K562 (cell line): Measurements from ENCODE around the gene FCGR2B. TPM values are rescaled to one million over a fixed set of nuclear protein-coding genes. Genes with fewer than 3 reads are reported as not detected.
"Not testable (repeated sequence)": the region's sequence is repeated elsewhere in the genome, so short reads cannot be mapped to it uniquely, and the experiment has no call there.

Source experiments
- BCOR ChIP-seq: fragments of 450-650 bp; IDR thresholded peaks from 2 replicates; pipeline ENCODE4 v1.6.1; 2016
- BRF1 ChIP-seq: IDR thresholded peaks from 3 replicates; pipeline ENCODE4 v1.6.1; 2011; ENCODE audit warnings: borderline replicate concordance, mild to moderate bottlenecking; ENCODE audit not compliant: insufficient read length; ENCODE audit errors: extremely low read depth
- CREM ChIP-seq: IDR thresholded peaks from 2 replicates; pipeline ENCODE4 v1.6.1; 2014; ENCODE audit warnings: antibody characterized with exemption, low read depth
- CTCF ChIP-seq, 3 experiments: IDR thresholded peaks in 2 of 3; conservative IDR thresholded peaks in 1 of 3; 2 replicates each; pipeline ENCODE4 v1.5.1; 2011 to 2012; ENCODE audit warnings: low read length in 3 of 3, mild to moderate bottlenecking in 3 of 3, control low read depth in 2 of 3, improper control_type of control experiment in 1 of 3, inconsistent platforms in 1 of 3, low read depth in 1 of 3, mixed read lengths in 1 of 3, moderate library complexity in 1 of 3; ENCODE audit not compliant: insufficient read depth in 2 of 3
- E2F6 ChIP-seq, 2 experiments: IDR thresholded peaks; 2 replicates each; pipeline ENCODE4 v1.6.1; 2011; ENCODE audit warnings: borderline replicate concordance in 1 of 2, control low read depth in 1 of 2, low read depth in 1 of 2, low read length in 1 of 2, mild to moderate bottlenecking in 1 of 2, mixed read lengths in 1 of 2, moderate library complexity in 1 of 2; ENCODE audit not compliant: insufficient read depth in 1 of 2, insufficient read length in 1 of 2, poor library complexity in 1 of 2, severe bottlenecking in 1 of 2; ENCODE audit errors: extremely low read depth in 1 of 2
- MAFK ChIP-seq: IDR thresholded peaks from 2 replicates; pipeline ENCODE4 v1.6.1; 2011; ENCODE audit warnings: low read length, improper control_type of control experiment
- MGA ChIP-seq: fragments of 450-650 bp; IDR thresholded peaks from 2 replicates; pipeline ENCODE4 v1.6.1; 2016; ENCODE audit warnings: mild to moderate bottlenecking, moderate library complexity
- NR2C2 ChIP-seq, 2 experiments: fragments of 200-800 bp in 1 of 2; sonication (Bioruptor generic) in 1 of 2; sonication (generic) in 1 of 2; formaldehyde crosslinking in 1 of 2; IDR thresholded peaks; 2 replicates each; pipeline versions ENCODE4 v1.6.1 to v1.8.0; 2016 to 2022; ENCODE audit warnings: mild to moderate bottlenecking in 1 of 2, missing compliant biosample characterization in 1 of 2, missing genetic modification characterization in 1 of 2, missing genetic modification reagents in 1 of 2
- PKNOX1 ChIP-seq: fragments of 450-650 bp; IDR thresholded peaks from 2 replicates; pipeline ENCODE4 v1.6.1; 2016
- polyA plus RNA-seq, 8 experiments: library from polyadenylated mRNA; depleted of rRNA in 4 of 8; stranded (reverse) in 5 of 8; unstranded in 3 of 8; fragments of >200 nt; fragmentation: Nextera tagmentation in 2 of 8; fragmentation: Illumina TruSeq in 1 of 8; extraction: Ambion mirVana in 2 of 8; extraction: Trizol in 1 of 8; gene quantifications; 2 replicates each; pipeline versions ENCODE4 v1.2.1 to v1.2.3, GENCODE V29; 2011 to 2014; ENCODE audit warnings: inconsistent platforms in 1 of 8, missing spikeins in 1 of 8
- total RNA-seq, 7 experiments: library from RNA; depleted of rRNA in 6 of 7; stranded (reverse); fragments of >200 nt in 6 of 7; fragmentation: Illumina TruSeq in 2 of 7; extraction: Trizol in 2 of 7; gene quantifications; 2 replicates each; pipeline versions ENCODE4 v1.2.1 to v1.2.3, GENCODE V29; 2011 to 2021; ENCODE audit warnings: low replicate concordance in 1 of 7

FCGR2B gene
- total and polyA plus RNA-seq, 9 of the 15 experiments (the other 6 are each of a cell fraction or from before 2014, with no cell fraction given): 1.7 to 8.9 (median 3.9) TPM

GRCh38 chr1:161621181-161622000 is 41.6 kb upstream of the FCGR2B start (continued):
- 0 out of 2 replicates have a peak, but pooled peaks have one; percentile 32 for TF ChIP-seq MGA
- peak in 2 of 3 experiments; percentile 5 to 7; a peak in 2 of 6 replicates for TF ChIP-seq CTCF (IDR thresholded peaks at IDR 0.05 in 2 of 3, conservative IDR thresholded peaks at IDR 0.05 in 1 of 3; ENCODE audit: insufficient read depth in 2 of 3, low read depth in 1 of 3, low read length in 3 of 3)
- TF ChIP-seq NR2C2 (CRISPR knock-in tag; IDR thresholded peaks at IDR 0.05): not testable (repeated sequence)
- TF ChIP-seq NR2C2 (tag; IDR thresholded peaks at IDR 0.05): peak; percentile 46; the same call in 1 of the 2 replicates
- TF ChIP-seq E2F6 (IDR thresholded peaks at IDR 0.05; ENCODE audit: borderline replicate concordance in 1 of 2, extremely low read depth in 1 of 2, insufficient read depth in 1 of 2, insufficient read length in 1 of 2, low read depth in 1 of 2, low read length in 1 of 2, poor library complexity in 1 of 2, severe bottlenecking in 1 of 2): peak in 1 of 2 experiments; percentile 42
- 0 out of 2 replicates have a peak, but pooled peaks have one; percentile 11 for TF ChIP-seq PKNOX1
- TF ChIP-seq MAFK: peak; percentile 88
- TF ChIP-seq BCOR: peak; percentile 5; the same call in 1 of the 2 replicates
- peak; percentile 53 for TF ChIP-seq BRF1
- TF ChIP-seq CREM: peak; percentile 74; the same call in 1 of the 2 replicates
